SU-DHL-6 (cell line): ENCODE data around the gene ZXDC.

Experiments
- H2AFZ ChIP-seq: fragments of 200-600 bp; sonication (generic); 2 replicates; pipeline ENCODE4 v1.6.1; 2014; ENCODE audit warnings: low read depth, mild to moderate bottlenecking, moderate library complexity, mixed read lengths, antibody characterized with exemption, low read length; ENCODE audit not compliant: severe bottlenecking
- H3F3A ChIP-seq: fragments of 200-600 bp; shearing (Covaris generic); 2 replicates; pipeline ENCODE4 v1.6.0; 2016; ENCODE audit warnings: antibody characterized with exemption, mild to moderate bottlenecking; ENCODE audit not compliant: insufficient read depth
- H3K27ac ChIP-seq: fragments of 200-600 bp; sonication (generic); 2 replicates; pipeline ENCODE4 v1.5.1; 2016; ENCODE audit warnings: low read depth, mild to moderate bottlenecking, low read length, moderate library complexity, mixed read lengths
- H3K27me3 ChIP-seq: fragments of 200-600 bp; sonication (generic), shearing (Covaris generic); 2 replicates; pipeline ENCODE4 v1.6.0; 2014; ENCODE audit warnings: mild to moderate bottlenecking, low read length
- H3K36me3 ChIP-seq: fragments of 200-600 bp; sonication (generic); 2 replicates; pipeline ENCODE4 v1.6.1; 2014; ENCODE audit warnings: mild to moderate bottlenecking, low read length, mixed read lengths
- H3K4me2 ChIP-seq: fragments of 300-600, 200-600 bp; shearing (Covaris generic), sonication (generic); 2 replicates; pipeline ENCODE4 v1.6.0; 2014; ENCODE audit warnings: low read length, low read depth, mild to moderate bottlenecking; ENCODE audit not compliant: poor library complexity, severe bottlenecking
- H3K4me3 ChIP-seq: fragments of 200-600 bp; sonication (generic); 2 replicates; pipeline ENCODE4 v1.5.1; 2014; ENCODE audit warnings: antibody characterized with exemption, low read length, mild to moderate bottlenecking, mixed read lengths; ENCODE audit not compliant: insufficient read depth, poor library complexity, severe bottlenecking
- H3K79me2 ChIP-seq: fragments of 200-600 bp; sonication (generic); 2 replicates; pipeline ENCODE4 v1.6.1; 2014; ENCODE audit warnings: mild to moderate bottlenecking, low read length, moderate library complexity; ENCODE audit not compliant: insufficient read depth
- H3K9ac ChIP-seq: fragments of 200-600 bp; sonication (generic); 2 replicates; pipeline ENCODE4 v1.7.0; 2014; ENCODE audit warnings: mild to moderate bottlenecking, low read length
- H3K9me2 ChIP-seq: fragments of 200-600 bp; sonication (generic); replicated peaks from 2 replicates; pipeline ENCODE4 v1.6.1; 2014; ENCODE audit warnings: low read length; ENCODE audit not compliant: insufficient read depth
- H3K9me3 ChIP-seq: fragments of 200-600 bp; sonication (generic); 2 replicates; pipeline ENCODE4 v1.6.1; 2014; ENCODE audit warnings: low read length, mixed read lengths; ENCODE audit not compliant: insufficient read depth
- H4K20me1 ChIP-seq: fragments of 200-600 bp; sonication (generic); 2 replicates; pipeline ENCODE4 v1.6.1; 2014; ENCODE audit warnings: low read depth, mild to moderate bottlenecking, antibody characterized with exemption, low read length, moderate library complexity, mixed read lengths
- EZH2phosphoT487 ChIP-seq: fragments of 200-600 bp; sonication (generic), shearing (Covaris generic); conservative IDR thresholded peaks from 2 replicates; pipeline ENCODE4 v1.6.1; 2018; ENCODE audit warnings: mild to moderate bottlenecking, antibody characterized with exemption, low read length, moderate library complexity, mixed read lengths
- TF ChIP-seq, protein P1 (sequence below): fragments of 200-600 bp; sonication (generic); IDR thresholded peaks from one replicate; pipeline ENCODE4 v1.5.1; 2017; ENCODE audit warnings: antibody characterized with exemption, mild to moderate bottlenecking, low read length, moderate library complexity; ENCODE audit not compliant: insufficient read depth, poor library complexity, severe bottlenecking

ZXDC gene

DNA sequence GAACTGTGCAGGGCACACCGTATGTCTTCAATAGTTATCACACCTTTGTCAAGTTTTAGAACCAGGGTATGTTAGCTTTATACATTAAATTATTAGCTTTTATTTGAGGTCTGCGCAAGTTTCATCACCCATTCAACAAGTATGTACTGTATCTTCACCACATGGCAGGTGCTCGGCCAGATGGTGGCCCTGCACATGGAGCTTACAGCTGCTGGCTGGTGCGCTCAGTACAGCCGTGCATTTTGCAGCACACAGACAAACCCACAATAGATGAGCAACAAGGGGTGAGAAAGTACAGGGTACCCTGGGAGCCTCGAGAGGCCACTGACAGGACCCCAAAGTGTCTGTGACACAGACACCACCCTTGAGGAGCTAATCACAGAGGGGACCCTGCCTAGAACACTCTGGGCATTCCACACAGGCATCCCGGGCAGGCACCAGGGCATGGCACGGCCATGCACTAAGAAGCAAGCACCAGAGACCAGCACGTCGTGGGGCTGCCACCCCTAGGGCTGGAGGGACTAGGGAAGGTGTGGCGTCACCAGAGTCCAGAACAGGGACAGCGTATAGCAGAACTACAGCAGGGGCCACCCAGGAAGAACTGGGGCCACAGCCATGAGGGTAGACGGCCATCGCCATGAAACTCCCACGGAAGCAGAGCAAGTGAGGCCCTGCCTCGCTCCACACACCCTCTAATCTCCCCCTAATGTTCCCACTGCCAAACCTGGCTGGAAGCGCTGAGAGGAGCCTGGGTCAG, 27.4 kb downstream of the ZXDC start:
- Histone ChIP-seq H4K20me1 (no peaks in the 10 kb centered on the region; the same call in 1 of the 2 replicates), H3K36me3 (no peaks in the 10 kb centered on the region), H3K4me2 (no peak overlapping the region), H2AFZ (no peak overlapping the region), H3K79me2 (no peaks in the 10 kb centered on the region), H3F3A (no peaks in the 10 kb centered on the region), H3K27me3 (no peaks in the 10 kb centered on the region), H3K9me3 (no peaks in the 10 kb centered on the region), H3K4me3 (no peak overlapping the region), H3K9ac (no peak overlapping the region), H3K27ac (no peak overlapping the region), H3K9me2 (no peaks in the 10 kb centered on the region)
- TF ChIP-seq, protein P1, sequence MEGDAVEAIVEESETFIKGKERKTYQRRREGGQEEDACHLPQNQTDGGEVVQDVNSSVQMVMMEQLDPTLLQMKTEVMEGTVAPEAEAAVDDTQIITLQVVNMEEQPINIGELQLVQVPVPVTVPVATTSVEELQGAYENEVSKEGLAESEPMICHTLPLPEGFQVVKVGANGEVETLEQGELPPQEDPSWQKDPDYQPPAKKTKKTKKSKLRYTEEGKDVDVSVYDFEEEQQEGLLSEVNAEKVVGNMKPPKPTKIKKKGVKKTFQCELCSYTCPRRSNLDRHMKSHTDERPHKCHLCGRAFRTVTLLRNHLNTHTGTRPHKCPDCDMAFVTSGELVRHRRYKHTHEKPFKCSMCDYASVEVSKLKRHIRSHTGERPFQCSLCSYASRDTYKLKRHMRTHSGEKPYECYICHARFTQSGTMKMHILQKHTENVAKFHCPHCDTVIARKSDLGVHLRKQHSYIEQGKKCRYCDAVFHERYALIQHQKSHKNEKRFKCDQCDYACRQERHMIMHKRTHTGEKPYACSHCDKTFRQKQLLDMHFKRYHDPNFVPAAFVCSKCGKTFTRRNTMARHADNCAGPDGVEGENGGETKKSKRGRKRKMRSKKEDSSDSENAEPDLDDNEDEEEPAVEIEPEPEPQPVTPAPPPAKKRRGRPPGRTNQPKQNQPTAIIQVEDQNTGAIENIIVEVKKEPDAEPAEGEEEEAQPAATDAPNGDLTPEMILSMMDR = no peak
- no peak for TF ChIP-seq EZH2phosphoT487

DNA sequence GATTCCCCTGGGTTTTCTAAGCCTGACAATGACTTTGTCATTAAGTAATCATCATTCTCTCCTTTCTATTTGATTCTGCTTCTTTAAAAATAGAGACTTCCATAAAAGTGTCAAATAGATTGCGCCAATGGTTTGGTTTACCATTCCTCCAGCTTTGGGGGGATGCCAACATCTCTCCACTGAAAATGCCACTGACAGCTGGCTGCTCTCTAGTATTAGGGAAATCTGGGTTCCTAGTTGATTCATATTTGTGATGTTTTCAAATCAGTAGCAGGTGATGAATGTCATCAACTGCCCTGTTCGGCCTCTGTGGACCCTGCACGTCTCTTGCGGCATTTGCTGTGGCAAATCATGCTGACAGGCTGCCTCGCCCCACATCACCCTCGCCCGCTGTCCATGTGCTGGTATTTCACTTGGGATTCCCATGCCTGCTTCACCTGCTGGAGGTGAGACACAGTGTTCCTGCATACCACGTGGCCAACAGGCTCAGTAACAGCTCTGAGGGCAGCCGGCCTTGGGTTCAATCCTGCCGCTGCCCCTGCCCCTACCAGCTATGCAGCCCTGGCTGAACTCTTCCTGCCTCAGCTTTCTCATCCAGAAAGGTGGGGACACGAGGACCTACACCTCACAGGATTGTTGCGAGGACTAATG, 28.1 kb downstream of the ZXDC start:
- TF ChIP-seq, protein P1 = no peak
- no peak for TF ChIP-seq EZH2phosphoT487
- no peak overlapping the region for H3K4me3 ChIP-seq
- H3K9me2 ChIP-seq = no peaks in the 10 kb centered on the region
- H3K9ac ChIP-seq = no peak overlapping the region
- H3K4me2 ChIP-seq = no peak overlapping the region
- H3K27ac ChIP-seq = no peak overlapping the region
- H3K27me3 ChIP-seq = no peaks in the 10 kb centered on the region
- no peaks in the 10 kb centered on the region for H3F3A ChIP-seq
- H4K20me1 ChIP-seq = no peaks in the 10 kb centered on the region; the same call in 1 of the 2 replicates
- H3K79me2 ChIP-seq = no peaks in the 10 kb centered on the region
- no peaks in the 10 kb centered on the region for H3K36me3 ChIP-seq
- H3K9me3 ChIP-seq = no peaks in the 10 kb centered on the region
- H2AFZ ChIP-seq = no peak overlapping the region

DNA sequence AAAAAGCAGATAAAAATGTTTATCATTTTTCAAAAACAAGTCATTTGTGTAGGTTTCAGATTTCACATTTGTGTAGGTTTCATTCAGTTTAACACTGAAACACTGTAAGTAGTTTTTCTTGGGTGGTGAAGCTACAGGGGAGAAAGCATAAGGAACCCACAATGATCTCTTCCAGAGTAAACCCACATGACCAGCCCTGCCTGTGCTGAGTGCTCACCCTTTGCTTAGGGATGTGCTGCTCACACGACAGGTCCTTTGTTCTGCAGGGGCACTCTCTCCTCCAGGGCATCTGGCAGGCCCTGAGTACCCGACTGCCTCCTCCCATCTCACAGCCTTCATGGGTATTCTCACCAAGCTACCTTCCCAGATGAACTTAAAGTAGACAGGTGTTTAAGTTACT, 28.9 kb downstream of the ZXDC start:
- Histone ChIP-seq H2AFZ (no peak overlapping the region), H3K9me2 (no peaks in the 10 kb centered on the region), H3K27ac (no peak overlapping the region), H3F3A (no peaks in the 10 kb centered on the region), H3K4me2 (no peak overlapping the region), H3K79me2 (no peaks in the 10 kb centered on the region), H3K27me3 (no peaks in the 10 kb centered on the region), H3K9me3 (no peaks in the 10 kb centered on the region), H3K9ac (no peak overlapping the region), H3K36me3 (no peaks in the 10 kb centered on the region), H3K4me3 (no peak overlapping the region), H4K20me1 (no peaks in the 10 kb centered on the region; the same call in 1 of the 2 replicates)
- TF ChIP-seq, protein P1 = no peak
- no peak for TF ChIP-seq EZH2phosphoT487
